ENCODE measurements around the gene SLC24A2. TPM values are rescaled to one million over a fixed set of nuclear protein-coding genes. Genes with fewer than 3 reads are reported as not detected.
"Not testable (repeated sequence)": the region's sequence is repeated elsewhere in the genome, so short reads cannot be mapped to it uniquely, and the experiment has no call there.

Gene SLC24A2
- total RNA-seq, result 0.30 TPM

GRCh38 chr9:19788614-19789271, at the start of gene SLC24A2:
Gene SLC24A2, minus strand, starts transcription at chr9:19789037.
- DNase-seq, result no peak

GRCh38 chr9:19833331-19833730, 44.5 kb upstream of the SLC24A2 start:
- not testable (repeated sequence) for DNase-seq

GRCh38 chr9:19830796-19831195, 42.0 kb upstream of the SLC24A2 start:
- no peak for DNase-seq

GRCh38 chr9:19828576-19829109, 39.8 kb upstream of the SLC24A2 start:
- no peak for DNase-seq

GRCh38 chr9:19816769-19817168, 27.9 kb upstream of the SLC24A2 start:
- no peak for DNase-seq

- no peak for DNase-seq
These were observed 23.4 kb upstream of the SLC24A2 start for GRCh38 chr9:19812194-19812593.

- no peak for DNase-seq
These were observed 20.8 kb upstream of the SLC24A2 start for GRCh38 chr9:19809422-19810269.

GRCh38 chr9:19807182-19807892, 18.5 kb upstream of the SLC24A2 start:
- no peak for DNase-seq

- no peak for DNase-seq
These were observed 15.6 kb upstream of the SLC24A2 start for GRCh38 chr9:19804431-19804830.

GRCh38 chr9:19800884-19801283, 12.0 kb upstream of the SLC24A2 start:
- DNase-seq, result no peak

- DNase-seq, result no peak
These were observed 10.9 kb upstream of the SLC24A2 start for GRCh38 chr9:19799784-19800183.

GRCh38 chr9:19788152-19788551, 685 bp downstream of the SLC24A2 start:
- no peak for DNase-seq

GRCh38 chr9:19787672-19788071, 1.2 kb downstream of the SLC24A2 start:
- DNase-seq, result no peak

- DNase-seq, result no peak
These were observed 3.6 kb downstream of the SLC24A2 start for GRCh38 chr9:19785230-19785629.

GRCh38 chr9:19784136-19784535, 4.7 kb downstream of the SLC24A2 start:
- DNase-seq, result no peak

- no peak for DNase-seq
These were observed 5.3 kb downstream of the SLC24A2 start for GRCh38 chr9:19783500-19783899.

- no peak for DNase-seq
These were observed 6.8 kb downstream of the SLC24A2 start for GRCh38 chr9:19782005-19782404.

- no peak for DNase-seq
These were observed 7.6 kb downstream of the SLC24A2 start for GRCh38 chr9:19781240-19781639.

- no peak for DNase-seq
These were observed 17.4 kb downstream of the SLC24A2 start for GRCh38 chr9:19771446-19771845.

GRCh38 chr9:19770973-19771372, 17.9 kb downstream of the SLC24A2 start:
- no peak for DNase-seq

GRCh38 chr9:19769213-19769612, 19.6 kb downstream of the SLC24A2 start:
- DNase-seq, result no peak

- no peak for DNase-seq
These were observed 20.0 kb downstream of the SLC24A2 start for GRCh38 chr9:19768798-19769197.

- no peak for DNase-seq
These were observed 29.8 kb downstream of the SLC24A2 start for GRCh38 chr9:19759066-19759465.
